D341Med (cell line): ENCODE results near the gene FER.
"Not testable (repeated sequence)": the region's sequence is repeated elsewhere in the genome, so short reads cannot be mapped to it uniquely, and the experiment has no call there.

Experiments used
- DNase-seq: peaks from one replicate; pipeline ENCODE4 v3.0.0; 2012; ENCODE audit warnings: low spot score

Gene FER

GRCh38 chr5:108881133-108881532, 133.4 kb downstream of the FER start:
- DNase-seq, result no peak

- DNase-seq, result no peak
Measured at GRCh38 chr5:108884736-108885135, 137.0 kb downstream of the FER start.

- no peak for DNase-seq
Measured at GRCh38 chr5:108898257-108898656, 150.6 kb downstream of the FER start.

- DNase-seq, result no peak
Measured at GRCh38 chr5:108898707-108899106, 151.0 kb downstream of the FER start.

GRCh38 chr5:108899244-108899643, 151.5 kb downstream of the FER start:
- not testable (repeated sequence) for DNase-seq

- no peak for DNase-seq
Measured at GRCh38 chr5:108900668-108901067, 153.0 kb downstream of the FER start.

GRCh38 chr5:108905805-108906204, 158.1 kb downstream of the FER start:
- DNase-seq, result no peak

GRCh38 chr5:108910627-108911026, 162.9 kb downstream of the FER start:
- no peak for DNase-seq

- DNase-seq, result no peak
Measured at GRCh38 chr5:108911055-108911454, 163.4 kb downstream of the FER start.

GRCh38 chr5:108917596-108917995, 169.9 kb downstream of the FER start:
- DNase-seq, result no peak

GRCh38 chr5:108919591-108920326, 172.1 kb downstream of the FER start:
- no peak for DNase-seq

- no peak for DNase-seq
Measured at GRCh38 chr5:108924457-108924961, 176.8 kb downstream of the FER start.

GRCh38 chr5:108925073-108925472, 177.4 kb downstream of the FER start:
- DNase-seq, result no peak

- no peak for DNase-seq
Measured at GRCh38 chr5:108930107-108930506, 182.4 kb downstream of the FER start.

GRCh38 chr5:108935611-108936010, 187.9 kb downstream of the FER start:
- DNase-seq, result no peak

- no peak for DNase-seq
Measured at GRCh38 chr5:108937221-108937620, 189.5 kb downstream of the FER start.

GRCh38 chr5:108940506-108940905, 192.8 kb downstream of the FER start:
- no peak for DNase-seq

GRCh38 chr5:108941746-108942145, 194.0 kb downstream of the FER start:
- DNase-seq, result no peak

GRCh38 chr5:108942701-108943100, 195.0 kb downstream of the FER start:
- no peak for DNase-seq

- DNase-seq, result no peak
Measured at GRCh38 chr5:108945094-108945493, 197.4 kb downstream of the FER start.

GRCh38 chr5:108946008-108946407, 198.3 kb downstream of the FER start:
- no peak for DNase-seq

- DNase-seq, result no peak
Measured at GRCh38 chr5:108947164-108947563, 199.5 kb downstream of the FER start.

GRCh38 chr5:108950276-108950675, 202.6 kb downstream of the FER start:
- no peak for DNase-seq

- DNase-seq, result no peak
Measured at GRCh38 chr5:108953940-108954339, 206.2 kb downstream of the FER start.
